Activated CD4-positive, alpha-beta T cell treated with anti-CD3 and anti-CD28 coated beads, Interleukin-2, amount 10 ng/mL, durations not matched to agents 7 days and 5 days (primary cell): ENCODE results near the gene CFAP54. TPM values are rescaled to one million over a fixed set of nuclear protein-coding genes. Genes with fewer than 3 reads are reported as not detected.
"Not testable (repeated sequence)": the region's sequence is repeated elsewhere in the genome, so short reads cannot be mapped to it uniquely, and the experiment has no call there.

Experiments
- CTCF ChIA-PET: fragments of 350-600 bp; sonication (Branson Sonifier 250); formaldehyde crosslinking; loops from one replicate; lab custom pipeline; 2021; ENCODE audit warnings: antibody characterized with exemption; lab: Charles Lee
- POLR2A ChIA-PET: fragments of 350-600 bp; sonication (Branson Sonifier 250); formaldehyde crosslinking; loops from one replicate; lab custom pipeline; 2021; ENCODE audit warnings: antibody characterized with exemption; lab: Charles Lee
- DNase-seq: peaks from one replicate; pipeline ENCODE4 v3.0.0-alpha.2; 2020
- H3K27ac Mint-ChIP-seq: one replicate; pipeline ENCODE4 v1.8.0; 2021; ENCODE audit warnings: mild to moderate bottlenecking, moderate library complexity, mixed read lengths
- H3K27me3 Mint-ChIP-seq: one replicate; pipeline ENCODE4 v1.8.0; 2021; ENCODE audit warnings: mixed read lengths
- H3K36me3 Mint-ChIP-seq: one replicate; pipeline ENCODE4 v1.8.0; 2021; ENCODE audit warnings: low read depth, mixed read lengths
- H3K4me1 Mint-ChIP-seq: one replicate; pipeline ENCODE4 v1.8.0; 2021; ENCODE audit warnings: mixed read lengths
- H3K4me3 Mint-ChIP-seq: one replicate; pipeline ENCODE4 v1.8.0; 2021; ENCODE audit warnings: mild to moderate bottlenecking, moderate library complexity, mixed read lengths
- H3K9me3 Mint-ChIP-seq: one replicate; pipeline ENCODE4 v1.8.0; 2021; ENCODE audit warnings: mixed read lengths
- total RNA-seq, 2 experiments: library from RNA; stranded (reverse); gene quantifications; one replicate each; pipeline ENCODE4 v1.2.3, GENCODE V29; 2021

CFAP54 gene
- total RNA-seq, 2 experiments from 2014 or later, result 0.23 to 0.40 TPM

GRCh38 chr12:96486751-96487613 is 2.4 kb upstream of the CFAP54 start:
- ChIA-PET CTCF (interaction anchor here (0.6 to 1.4 kb wide), 5 partner anchors 16 to 269 kb away, joined by 3 to 4 read pairs (median 4); no protein-coding TSS in a partner anchor), POLR2A (no interaction called here)
- DNase-seq, result no peak
- Mint-ChIP-seq H3K27me3 (peaks cover 14% of the 10 kb centered on the region), H3K4me3 (no peak overlapping the region), H3K4me1 (peaks cover 51% of the 10 kb centered on the region), H3K27ac (no peak overlapping the region), H3K36me3 (no peaks in the 10 kb centered on the region), H3K9me3 (no peaks in the 10 kb centered on the region)

GRCh38 chr12:96487634-96488033 is 1.7 kb upstream of the CFAP54 start:
- ChIA-PET POLR2A (no interaction called here), CTCF (interaction anchor here (1.3 kb wide), 1 partner anchor 42 kb away, joined by 4 read pairs; no protein-coding TSS in a partner anchor)
- Mint-ChIP-seq H3K27ac (no peak overlapping the region), H3K4me1 (peaks cover 51% of the 10 kb centered on the region), H3K36me3 (no peaks in the 10 kb centered on the region), H3K4me3 (no peak overlapping the region), H3K9me3 (no peaks in the 10 kb centered on the region), H3K27me3 (peaks cover 14% of the 10 kb centered on the region)
- no peak for DNase-seq

- peaks cover 4% of the 10 kb centered on the region for H3K36me3 Mint-ChIP-seq
- peaks cover 43% of the 10 kb centered on the region for H3K4me1 Mint-ChIP-seq
- CTCF ChIA-PET, result interaction anchor here (0.8 kb wide), 1 partner anchor 11 kb away, joined by 3 read pairs; no protein-coding TSS in a partner anchor
- H3K9me3 Mint-ChIP-seq, result peaks cover 5% of the 10 kb centered on the region
- H3K27ac Mint-ChIP-seq, result no peak overlapping the region
- POLR2A ChIA-PET, result no interaction called here
- H3K27me3 Mint-ChIP-seq, result peaks cover 9% of the 10 kb centered on the region
- DNase-seq, result no peak
- H3K4me3 Mint-ChIP-seq, result no peak overlapping the region
Measured at GRCh38 chr12:96493106-96493505, 3.7 kb downstream of the CFAP54 start.

- H3K36me3 Mint-ChIP-seq, CTCF ChIA-PET, H3K27me3 Mint-ChIP-seq, H3K9me3 Mint-ChIP-seq, H3K27ac Mint-ChIP-seq, POLR2A ChIA-PET, DNase-seq, H3K4me3 Mint-ChIP-seq: not testable (repeated sequence)
- H3K4me1 Mint-ChIP-seq, result peaks cover 40% of the 10 kb centered on the region
Measured at GRCh38 chr12:96494154-96494553, 4.8 kb downstream of the CFAP54 start.

- H3K4me3 Mint-ChIP-seq, result no peak overlapping the region
- POLR2A ChIA-PET, result no interaction called here
- H3K27ac Mint-ChIP-seq, result no peak overlapping the region
- peaks cover 5% of the 10 kb centered on the region for H3K36me3 Mint-ChIP-seq
- peaks cover 10% of the 10 kb centered on the region for H3K9me3 Mint-ChIP-seq
- no peak for DNase-seq
- H3K4me1 Mint-ChIP-seq, result peaks cover 35% of the 10 kb centered on the region
- CTCF ChIA-PET, result interaction anchor here (0.8 kb wide), 1 partner anchor 21 kb away, joined by 3 read pairs; no protein-coding TSS in a partner anchor
- peaks cover 9% of the 10 kb centered on the region for H3K27me3 Mint-ChIP-seq
Measured at GRCh38 chr12:96495155-96495554, 5.8 kb downstream of the CFAP54 start.

GRCh38 chr12:96495841-96496545 is 6.6 kb downstream of the CFAP54 start:
- no peak for DNase-seq
- Mint-ChIP-seq H3K27me3 (peaks cover 5% of the 10 kb centered on the region), H3K36me3 (peaks cover 5% of the 10 kb centered on the region), H3K9me3 (peaks cover 13% of the 10 kb centered on the region), H3K4me1 (peaks cover 43% of the 10 kb centered on the region), H3K27ac (no peak overlapping the region), H3K4me3 (peak overlapping the region; percentile 31)
- ChIA-PET CTCF (interaction anchor here (0.8 to 2.0 kb wide), 3 partner anchors 7 to 97 kb away, joined by 3 to 13 read pairs (median 5); partner anchors contain the start of gene CFAP54), POLR2A (no interaction called here)

GRCh38 chr12:96496944-96497343 is 7.6 kb downstream of the CFAP54 start:
- H3K4me1 Mint-ChIP-seq, result peaks cover 52% of the 10 kb centered on the region
- H3K9me3 Mint-ChIP-seq, result peaks cover 13% of the 10 kb centered on the region
- ChIA-PET POLR2A (no interaction called here), CTCF (interaction anchor here (0.6 to 2.0 kb wide), 6 partner anchors 8 to 98 kb away, joined by 3 to 13 read pairs (median 4); partner anchors contain the start of gene CFAP54)
- H3K27me3 Mint-ChIP-seq, result no peaks in the 10 kb centered on the region
- no peak overlapping the region for H3K4me3 Mint-ChIP-seq
- H3K36me3 Mint-ChIP-seq, result peaks cover 12% of the 10 kb centered on the region
- H3K27ac Mint-ChIP-seq, result no peak overlapping the region
- no peak for DNase-seq

- H3K4me1 Mint-ChIP-seq, result peaks cover 59% of the 10 kb centered on the region
- CTCF ChIA-PET, result interaction anchor here (0.8 to 2.0 kb wide), 3 partner anchors 9 to 99 kb away, joined by 3 to 13 read pairs (median 5); partner anchors contain the start of gene CFAP54
- no peak overlapping the region for H3K4me3 Mint-ChIP-seq
Measured at GRCh38 chr12:96497855-96498254, 8.5 kb downstream of the CFAP54 start.

GRCh38 chr12:96500693-96501092 is 11.3 kb downstream of the CFAP54 start:
- POLR2A ChIA-PET, result no interaction called here
- Mint-ChIP-seq H3K9me3 (peaks cover 13% of the 10 kb centered on the region), H3K27ac (peak overlapping the region; percentile 84), H3K36me3 (peaks cover 17% of the 10 kb centered on the region), H3K27me3 (no peaks in the 10 kb centered on the region), H3K4me3 (peak overlapping the region; percentile 23), H3K4me1 (peaks cover 61% of the 10 kb centered on the region)
- no peak for DNase-seq
- CTCF ChIA-PET, result interaction anchor here (1.4 kb wide), 1 partner anchor 10 kb away, joined by 3 read pairs; no protein-coding TSS in a partner anchor

More at GRCh38 chr12:96497855-96498254, 8.5 kb downstream of the CFAP54 start:
- peaks cover 15% of the 10 kb centered on the region for H3K36me3 Mint-ChIP-seq
- POLR2A ChIA-PET, result interaction anchor here (0.8 kb wide), 1 partner anchor 448 kb away, joined by 5 read pairs; no protein-coding TSS in a partner anchor
- no peak overlapping the region for H3K27ac Mint-ChIP-seq
- peaks cover 13% of the 10 kb centered on the region for H3K9me3 Mint-ChIP-seq
- H3K27me3 Mint-ChIP-seq, result no peaks in the 10 kb centered on the region
- no peak for DNase-seq

GRCh38 chr12:96501133-96501761 is 11.9 kb downstream of the CFAP54 start:
- POLR2A ChIA-PET, result no interaction called here
- peaks cover 13% of the 10 kb centered on the region for H3K9me3 Mint-ChIP-seq
- CTCF ChIA-PET, result interaction anchor here (1.2 to 1.4 kb wide), 2 partner anchors 10 to 15 kb away, joined by 3 to 5 read pairs; no protein-coding TSS in a partner anchor
- H3K4me1 Mint-ChIP-seq, result peaks cover 59% of the 10 kb centered on the region
- DNase-seq, result peak; percentile 54
- no peaks in the 10 kb centered on the region for H3K27me3 Mint-ChIP-seq
- peaks cover 17% of the 10 kb centered on the region for H3K36me3 Mint-ChIP-seq
- H3K4me3 Mint-ChIP-seq, result peak overlapping the region; percentile 23
- H3K27ac Mint-ChIP-seq, result peak overlapping the region; percentile 84

- Mint-ChIP-seq H3K36me3 (peaks cover 17% of the 10 kb centered on the region), H3K4me1 (peaks cover 53% of the 10 kb centered on the region), H3K27ac (peak overlapping the region; percentile 84), H3K4me3 (no peak overlapping the region), H3K9me3 (peaks cover 13% of the 10 kb centered on the region), H3K27me3 (no peaks in the 10 kb centered on the region)
- CTCF ChIA-PET, result interaction anchor here (0.6 to 1.4 kb wide), 4 partner anchors 11 to 102 kb away, joined by 3 to 5 read pairs (median 3); partner anchors contain the start of gene CDK17
- DNase-seq, result no peak
- POLR2A ChIA-PET, result no interaction called here
Measured at GRCh38 chr12:96501908-96502307, 12.5 kb downstream of the CFAP54 start.

- CTCF ChIA-PET, result interaction anchor here (0.6 to 1.6 kb wide), 4 partner anchors 14 to 102 kb away, joined by 3 to 5 read pairs (median 4); partner anchors contain the start of gene CDK17
- Mint-ChIP-seq H3K27ac (peak overlapping the region; percentile 71), H3K36me3 (peaks cover 17% of the 10 kb centered on the region), H3K4me3 (no peak overlapping the region), H3K27me3 (no peaks in the 10 kb centered on the region), H3K4me1 (peaks cover 47% of the 10 kb centered on the region), H3K9me3 (peaks cover 13% of the 10 kb centered on the region)
- no peak for DNase-seq
- POLR2A ChIA-PET, result interaction anchor here (0.6 kb wide), 1 partner anchor 794 kb away, joined by 5 read pairs; no protein-coding TSS in a partner anchor
Measured at GRCh38 chr12:96502477-96502876, 13.1 kb downstream of the CFAP54 start.
